Osteoblast (primary cell): Measurements from ENCODE around the gene WNK2. TPM values are rescaled to one million over a fixed set of nuclear protein-coding genes. Genes with fewer than 3 reads are reported as not detected.

Experiments used
- DNase-seq: peaks from one replicate; pipeline ENCODE4 v3.0.0; 2011; ENCODE audit warnings: low spot score, mixed read lengths; ENCODE audit not compliant: insufficient read length; ENCODE audit errors: missing footprints
- H2AFZ ChIP-seq: 2 replicates; pipeline ENCODE4 v1.6.0; 2011; ENCODE audit warnings: mild to moderate bottlenecking, low read length
- H3K27ac ChIP-seq: 2 replicates; pipeline ENCODE4 v1.5.1; 2011; ENCODE audit warnings: mild to moderate bottlenecking, low read depth, low read length, moderate library complexity
- H3K27me3 ChIP-seq: 2 replicates; pipeline ENCODE4 v1.6.0; 2012; ENCODE audit warnings: mild to moderate bottlenecking, control low read depth, inconsistent platforms, low read length, moderate library complexity; ENCODE audit not compliant: insufficient read depth
- H3K36me3 ChIP-seq: 2 replicates; pipeline ENCODE4 v1.5.1; 2011; ENCODE audit warnings: mild to moderate bottlenecking, low read length, control low read depth, moderate library complexity; ENCODE audit not compliant: insufficient read depth
- H3K4me1 ChIP-seq: 2 replicates; pipeline ENCODE4 v1.5.1; 2011; ENCODE audit warnings: mild to moderate bottlenecking, low read length, control low read depth, moderate library complexity; ENCODE audit not compliant: insufficient read depth
- H3K4me2 ChIP-seq: 2 replicates; pipeline ENCODE4 v1.6.0; 2011; ENCODE audit warnings: mild to moderate bottlenecking, low read length; ENCODE audit not compliant: insufficient read depth
- H3K4me3 ChIP-seq: fragments of 200-600 bp; sonication (generic); 3 replicates; pipeline ENCODE4 v1.5.1; 2012; ENCODE audit warnings: mild to moderate bottlenecking, low read length, inconsistent platforms; ENCODE audit not compliant: insufficient read depth
- H3K79me2 ChIP-seq: 2 replicates; pipeline ENCODE4 v1.6.0; 2012; ENCODE audit warnings: mild to moderate bottlenecking, low read length, control low read depth, inconsistent platforms; ENCODE audit not compliant: insufficient read depth
- H3K9me3 ChIP-seq: 2 replicates; pipeline ENCODE4 v1.5.1; 2011; ENCODE audit warnings: low read depth, low read length, control low read depth
- H4K20me1 ChIP-seq: 2 replicates; pipeline ENCODE4 v1.6.0; 2012; ENCODE audit warnings: mild to moderate bottlenecking, low read length, control low read depth; ENCODE audit not compliant: insufficient read depth
- CTCF ChIP-seq: IDR thresholded peaks from 2 replicates; pipeline ENCODE4 v1.5.1; 2011; ENCODE audit warnings: mild to moderate bottlenecking, low read depth, low read length, moderate library complexity; ENCODE audit errors: extremely low read depth
- total RNA-seq: library from RNA; depleted of rRNA; stranded (reverse); fragments of >200 nt; gene quantifications from 2 replicates; pipeline ENCODE4 v1.2.3, GENCODE V29; 2012

WNK2 gene
- total RNA-seq: not detected in 2 replicates

GRCh38 chr9:93183663-93184431 lies at the start of gene WNK2:
WNK2 (plus strand) TSS chr9:93184139; CDS start chr9:93184930, 791 bp downstream.
- Histone ChIP-seq H3K27me3 (peaks cover 41% of the 10 kb centered on the region), H3K36me3 (no peaks in the 10 kb centered on the region), H3K79me2 (no peaks in the 10 kb centered on the region), H3K9me3 (no peaks in the 10 kb centered on the region), H3K27ac (no peak within 1 kb of the TSS), H2AFZ (no peak within 1 kb of the TSS), H3K4me3 (no peak within 1 kb of the TSS), H4K20me1 (no peaks in the 10 kb centered on the region), H3K4me1 (no peaks in the 10 kb centered on the region), H3K4me2 (no peak within 1 kb of the TSS)
- peak; percentile 89 for DNase-seq
- TF ChIP-seq CTCF: no peak

- Histone ChIP-seq H3K27me3 (no peaks in the 10 kb centered on the region), H3K9me3 (no peaks in the 10 kb centered on the region), H2AFZ (peak overlapping the region; percentile 94), H3K4me2 (peak overlapping the region; percentile 94), H4K20me1 (peaks cover 19% of the 10 kb centered on the region), H3K36me3 (no peaks in the 10 kb centered on the region), H3K27ac (peak overlapping the region; percentile 81), H3K4me1 (peaks cover 19% of the 10 kb centered on the region), H3K4me3 (peak overlapping the region; percentile 82), H3K79me2 (peaks cover 23% of the 10 kb centered on the region)
- no peak for TF ChIP-seq CTCF
- DNase-seq: no peak
These were observed 49.0 kb upstream of the WNK2 start for GRCh38 chr9:93134740-93135444.

GRCh38 chr9:93136011-93136440 lies 47.9 kb upstream of the WNK2 start:
- Histone ChIP-seq H3K27me3 (no peaks in the 10 kb centered on the region), H3K36me3 (no peaks in the 10 kb centered on the region), H3K4me2 (peak overlapping the region; percentile 15), H3K4me3 (no peak overlapping the region), H2AFZ (no peak overlapping the region), H3K9me3 (no peaks in the 10 kb centered on the region), H4K20me1 (peaks cover 10% of the 10 kb centered on the region), H3K4me1 (peaks cover 19% of the 10 kb centered on the region), H3K27ac (no peak overlapping the region), H3K79me2 (peaks cover 18% of the 10 kb centered on the region)
- peak; percentile 95 for DNase-seq
- TF ChIP-seq CTCF: no peak

GRCh38 chr9:93137362-93137761 lies 46.6 kb upstream of the WNK2 start:
- Histone ChIP-seq H2AFZ (no peak overlapping the region), H3K27ac (no peak overlapping the region), H3K4me1 (peaks cover 17% of the 10 kb centered on the region), H3K4me2 (no peak overlapping the region), H3K79me2 (peaks cover 5% of the 10 kb centered on the region), H3K27me3 (no peaks in the 10 kb centered on the region), H3K4me3 (no peak overlapping the region), H3K9me3 (no peaks in the 10 kb centered on the region), H4K20me1 (peaks cover 2% of the 10 kb centered on the region), H3K36me3 (no peaks in the 10 kb centered on the region)
- TF ChIP-seq CTCF: no peak
- peak; percentile 59 for DNase-seq
